HK-2 (cell line): Measurements from ENCODE around the gene DNAJC5.

Experiments
- DNase-seq: peaks from one replicate; pipeline ENCODE4 v3.0.0-alpha.2; 2018; ENCODE audit not compliant: unreplicated experiment

Gene DNAJC5

GRCh38 chr20:63884506-63885263, 10.2 kb upstream of the DNAJC5 start:
- no peak for DNase-seq

- no peak for DNase-seq
These were observed 9.5 kb upstream of the DNAJC5 start for GRCh38 chr20:63885264-63886053.

GRCh38 chr20:63886054-63886419, 8.9 kb upstream of the DNAJC5 start:
- DNase-seq = no peak

GRCh38 chr20:63886921-63887320, 8.0 kb upstream of the DNAJC5 start:
- DNase-seq = no peak

GRCh38 chr20:63889241-63890200, 5.4 kb upstream of the DNAJC5 start:
- DNase-seq = no peak

GRCh38 chr20:63890201-63890576, 4.7 kb upstream of the DNAJC5 start:
- no peak for DNase-seq

GRCh38 chr20:63890616-63891015, 4.3 kb upstream of the DNAJC5 start:
- no peak for DNase-seq

- no peak for DNase-seq
These were observed 3.6 kb upstream of the DNAJC5 start for GRCh38 chr20:63891061-63892002.

GRCh38 chr20:63892402-63892801, 2.5 kb upstream of the DNAJC5 start:
- DNase-seq = no peak

GRCh38 chr20:63893999-63894357, 948 bp upstream of the DNAJC5 start:
- DNase-seq = no peak

GRCh38 chr20:63895202-63895951, 451 bp downstream of the DNAJC5 start:
- DNase-seq = no peak

- no peak for DNase-seq
These were observed 982 bp downstream of the DNAJC5 start for GRCh38 chr20:63895952-63896263.

GRCh38 chr20:63896264-63897105, 1.6 kb downstream of the DNAJC5 start:
- DNase-seq = peak; percentile 58

- DNase-seq = no peak
These were observed 3.1 kb downstream of the DNAJC5 start for GRCh38 chr20:63897978-63898561.

GRCh38 chr20:63898882-63899558, 4.1 kb downstream of the DNAJC5 start:
- no peak for DNase-seq

- DNase-seq = no peak
These were observed 5.5 kb downstream of the DNAJC5 start for GRCh38 chr20:63900413-63900812.

- DNase-seq = no peak
These were observed 9.1 kb downstream of the DNAJC5 start for GRCh38 chr20:63903796-63904561.
